ENCODE measurements around the gene GNA14. TPM values are rescaled to one million over a fixed set of nuclear protein-coding genes. Genes with fewer than 3 reads are reported as not detected.

The GNA14 gene
- total RNA-seq, 1 experiment from 2014 or later: 0.25 TPM

DNA sequence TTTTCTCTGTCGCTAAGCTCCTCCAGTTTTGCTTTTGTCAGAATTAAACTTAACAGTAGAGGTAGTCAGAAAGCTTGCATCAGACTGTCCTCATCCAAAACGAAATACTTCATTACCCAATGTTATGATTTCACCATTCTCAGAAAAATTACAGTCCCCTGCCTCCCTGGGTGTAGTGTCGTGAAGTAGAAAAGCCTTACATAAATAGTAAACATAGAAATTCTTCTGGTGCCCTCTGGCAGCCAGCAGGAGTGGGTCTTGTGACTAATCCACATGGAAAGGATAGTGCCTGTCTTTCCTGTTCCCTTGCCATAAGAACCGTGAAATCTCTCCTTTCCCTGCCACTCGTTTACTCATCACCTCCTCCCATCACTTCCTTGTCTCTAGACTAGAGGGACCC is 230.6 kb downstream of the GNA14 start:
- ATAC-seq (no peak), DNase-seq (ENCODE audit: low read depth, low spot score) (no peak)
- H3K36me3 ChIP-seq (ENCODE audit: control insufficient read depth in 1 of 2, insufficient read depth in 2 of 2, low read length in 2 of 2): no peaks in the 10 kb centered on the region
- TF ChIP-seq POLR2AphosphoS5 (IDR thresholded peaks at IDR 0.05; ENCODE audit: low read depth, low read length) (no peak), JUND (IDR thresholded peaks at IDR 0.05) (no peak), YY1 (IDR thresholded peaks at IDR 0.05; ENCODE audit: extremely low read depth, insufficient replicate concordance, low read depth, low read length) (no peak), TCF7L2 (IDR thresholded peaks at IDR 0.05; ENCODE audit: borderline replicate concordance, extremely low read depth, insufficient read depth, insufficient read length) (no peak), SIN3A (IDR thresholded peaks at IDR 0.05; ENCODE audit: low read depth) (no peak), EGR1 (IDR thresholded peaks at IDR 0.05; ENCODE audit: low read depth) (no peak), SP1 (IDR thresholded peaks at IDR 0.05; ENCODE audit: low read depth) (no peak), EZH2phosphoT487 (IDR thresholded peaks at IDR 0.05; ENCODE audit: borderline replicate concordance) (no peak), SRF (IDR thresholded peaks at IDR 0.05; ENCODE audit: low read depth) (no peak), ZFX (IDR thresholded peaks at IDR 0.05) (no peak), ELF1 (IDR thresholded peaks at IDR 0.05; ENCODE audit: borderline replicate concordance, low read depth) (no peak), EZH2 (IDR thresholded peaks at IDR 0.05) (no peak), POLR2A (IDR thresholded peaks at IDR 0.05; ENCODE audit: borderline replicate concordance, extremely low read depth, insufficient read depth, insufficient read length) (no peak), RAD21 (IDR thresholded peaks at IDR 0.05; ENCODE audit: low read depth) (no peak), FOSL1 (IDR thresholded peaks at IDR 0.05; ENCODE audit: low read depth) (no peak), CBX3 (IDR thresholded peaks at IDR 0.05; ENCODE audit: low read depth) (no peak)
- TF ChIP-seq, protein P1, sequence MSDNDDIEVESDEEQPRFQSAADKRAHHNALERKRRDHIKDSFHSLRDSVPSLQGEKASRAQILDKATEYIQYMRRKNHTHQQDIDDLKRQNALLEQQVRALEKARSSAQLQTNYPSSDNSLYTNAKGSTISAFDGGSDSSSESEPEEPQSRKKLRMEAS (IDR thresholded peaks at IDR 0.05): no peak
- TF ChIP-seq, protein P2, sequence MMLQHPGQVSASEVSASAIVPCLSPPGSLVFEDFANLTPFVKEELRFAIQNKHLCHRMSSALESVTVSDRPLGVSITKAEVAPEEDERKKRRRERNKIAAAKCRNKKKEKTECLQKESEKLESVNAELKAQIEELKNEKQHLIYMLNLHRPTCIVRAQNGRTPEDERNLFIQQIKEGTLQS (IDR thresholded peaks at IDR 0.05): no peak
- TF ChIP-seq, protein P3, sequence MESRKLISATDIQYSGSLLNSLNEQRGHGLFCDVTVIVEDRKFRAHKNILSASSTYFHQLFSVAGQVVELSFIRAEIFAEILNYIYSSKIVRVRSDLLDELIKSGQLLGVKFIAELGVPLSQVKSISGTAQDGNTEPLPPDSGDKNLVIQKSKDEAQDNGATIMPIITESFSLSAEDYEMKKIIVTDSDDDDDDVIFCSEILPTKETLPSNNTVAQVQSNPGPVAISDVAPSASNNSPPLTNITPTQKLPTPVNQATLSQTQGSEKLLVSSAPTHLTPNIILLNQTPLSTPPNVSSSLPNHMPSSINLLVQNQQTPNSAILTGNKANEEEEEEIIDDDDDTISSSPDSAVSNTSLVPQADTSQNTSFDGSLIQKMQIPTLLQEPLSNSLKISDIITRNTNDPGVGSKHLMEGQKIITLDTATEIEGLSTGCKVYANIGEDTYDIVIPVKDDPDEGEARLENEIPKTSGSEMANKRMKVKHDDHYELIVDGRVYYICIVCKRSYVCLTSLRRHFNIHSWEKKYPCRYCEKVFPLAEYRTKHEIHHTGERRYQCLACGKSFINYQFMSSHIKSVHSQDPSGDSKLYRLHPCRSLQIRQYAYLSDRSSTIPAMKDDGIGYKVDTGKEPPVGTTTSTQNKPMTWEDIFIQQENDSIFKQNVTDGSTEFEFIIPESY (IDR thresholded peaks at IDR 0.05; ENCODE audit: extremely low read depth, insufficient replicate concordance, low read length): no peak
- TF ChIP-seq, protein P4, sequence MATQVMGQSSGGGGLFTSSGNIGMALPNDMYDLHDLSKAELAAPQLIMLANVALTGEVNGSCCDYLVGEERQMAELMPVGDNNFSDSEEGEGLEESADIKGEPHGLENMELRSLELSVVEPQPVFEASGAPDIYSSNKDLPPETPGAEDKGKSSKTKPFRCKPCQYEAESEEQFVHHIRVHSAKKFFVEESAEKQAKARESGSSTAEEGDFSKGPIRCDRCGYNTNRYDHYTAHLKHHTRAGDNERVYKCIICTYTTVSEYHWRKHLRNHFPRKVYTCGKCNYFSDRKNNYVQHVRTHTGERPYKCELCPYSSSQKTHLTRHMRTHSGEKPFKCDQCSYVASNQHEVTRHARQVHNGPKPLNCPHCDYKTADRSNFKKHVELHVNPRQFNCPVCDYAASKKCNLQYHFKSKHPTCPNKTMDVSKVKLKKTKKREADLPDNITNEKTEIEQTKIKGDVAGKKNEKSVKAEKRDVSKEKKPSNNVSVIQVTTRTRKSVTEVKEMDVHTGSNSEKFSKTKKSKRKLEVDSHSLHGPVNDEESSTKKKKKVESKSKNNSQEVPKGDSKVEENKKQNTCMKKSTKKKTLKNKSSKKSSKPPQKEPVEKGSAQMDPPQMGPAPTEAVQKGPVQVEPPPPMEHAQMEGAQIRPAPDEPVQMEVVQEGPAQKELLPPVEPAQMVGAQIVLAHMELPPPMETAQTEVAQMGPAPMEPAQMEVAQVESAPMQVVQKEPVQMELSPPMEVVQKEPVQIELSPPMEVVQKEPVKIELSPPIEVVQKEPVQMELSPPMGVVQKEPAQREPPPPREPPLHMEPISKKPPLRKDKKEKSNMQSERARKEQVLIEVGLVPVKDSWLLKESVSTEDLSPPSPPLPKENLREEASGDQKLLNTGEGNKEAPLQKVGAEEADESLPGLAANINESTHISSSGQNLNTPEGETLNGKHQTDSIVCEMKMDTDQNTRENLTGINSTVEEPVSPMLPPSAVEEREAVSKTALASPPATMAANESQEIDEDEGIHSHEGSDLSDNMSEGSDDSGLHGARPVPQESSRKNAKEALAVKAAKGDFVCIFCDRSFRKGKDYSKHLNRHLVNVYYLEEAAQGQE (IDR thresholded peaks at IDR 0.05; ENCODE audit: low read depth): no peak
- no peaks in the 10 kb centered on the region for H4K20me1 ChIP-seq (ENCODE audit: insufficient read depth)
- intact Hi-C loops (cut with micrococcal nuclease): no loop called here
- H2AFZ ChIP-seq (ENCODE audit: low read depth, low read length, poor library complexity, severe bottlenecking): no peak overlapping the region
- no peak overlapping the region for H3K9ac ChIP-seq (ENCODE audit: low read length)
- H3K4me3 ChIP-seq (replicated peaks in 1 of 2; ENCODE audit: low read depth in 1 of 2, low read length in 2 of 2): no peak overlapping the region
- ChIA-PET POLR2A (no interaction called here), RAD21 (ENCODE audit: low non-redundant PET in 1 of 2, low total read pairs in 2 of 2, uncharacterized antibody in 2 of 2, unreplicated experiment in 2 of 2) (no interaction called here), CTCF (no interaction called here)
- no peaks in the 10 kb centered on the region for H3K9me2 ChIP-seq (ENCODE audit: insufficient read depth)
- no peak overlapping the region for H3K27ac ChIP-seq (ENCODE audit: low read depth, low read length)
- H3K4me1 ChIP-seq (ENCODE audit: control insufficient read depth in 1 of 2, insufficient read depth in 2 of 2, low read length in 2 of 2): no peaks in the 10 kb centered on the region
- BruUV-seq (replicated peaks): no TSS peak
- no peak overlapping the region for H3K4me2 ChIP-seq (ENCODE audit: low read length)
- no peaks in the 10 kb centered on the region for H3K9me3 ChIP-seq (ENCODE audit: control insufficient read depth in 1 of 2, insufficient read depth in 1 of 2, low read depth in 1 of 2, low read length in 2 of 2)
- no peaks in the 10 kb centered on the region for H3K79me2 ChIP-seq (ENCODE audit: insufficient read depth, low read length)
- no peaks in the 10 kb centered on the region for H3K27me3 ChIP-seq (ENCODE audit: insufficient read depth, low read length)
